Measurements from ENCODE around the gene MTERF2.

Gene MTERF2

DNA sequence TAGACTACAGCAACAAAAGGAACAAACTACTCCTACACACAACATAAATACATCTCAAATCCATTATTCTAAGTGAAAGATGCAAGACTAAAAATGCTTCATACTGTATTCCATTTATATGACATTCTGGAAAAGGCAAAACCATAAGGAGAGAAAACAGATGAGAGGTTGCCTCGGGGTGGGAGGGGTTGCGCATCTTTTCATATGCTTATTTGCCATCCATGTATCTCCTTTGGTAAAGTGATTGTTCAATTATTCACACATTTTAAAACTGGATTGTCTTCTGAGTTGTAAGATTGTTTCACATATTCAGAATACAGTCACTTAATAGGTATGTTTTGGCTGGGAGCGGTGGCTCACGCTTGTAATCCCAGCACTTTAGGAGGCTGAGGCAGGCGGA is 36.4 kb downstream of the MTERF2 start:
- DNase-seq, result no peak

DNA sequence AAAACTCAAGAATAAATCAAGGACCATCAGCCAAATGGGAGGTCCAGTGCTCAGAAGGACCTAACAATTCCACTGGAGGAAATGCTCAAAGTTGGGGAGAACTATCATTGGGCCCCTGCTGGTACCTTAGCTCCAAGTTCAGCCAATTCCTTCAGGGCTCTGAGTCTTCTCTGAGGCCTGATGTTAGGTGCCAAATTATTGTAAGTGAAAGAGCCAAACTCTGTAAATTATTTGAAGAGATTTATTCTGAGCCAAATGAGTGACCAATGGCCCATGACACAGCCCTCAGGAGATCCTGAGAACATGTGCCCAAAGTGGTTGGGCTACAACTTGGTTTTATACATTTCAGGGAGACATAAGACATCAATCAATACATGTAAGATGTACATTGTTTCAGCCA is 39.5 kb downstream of the MTERF2 start:
- no peak for DNase-seq

DNA sequence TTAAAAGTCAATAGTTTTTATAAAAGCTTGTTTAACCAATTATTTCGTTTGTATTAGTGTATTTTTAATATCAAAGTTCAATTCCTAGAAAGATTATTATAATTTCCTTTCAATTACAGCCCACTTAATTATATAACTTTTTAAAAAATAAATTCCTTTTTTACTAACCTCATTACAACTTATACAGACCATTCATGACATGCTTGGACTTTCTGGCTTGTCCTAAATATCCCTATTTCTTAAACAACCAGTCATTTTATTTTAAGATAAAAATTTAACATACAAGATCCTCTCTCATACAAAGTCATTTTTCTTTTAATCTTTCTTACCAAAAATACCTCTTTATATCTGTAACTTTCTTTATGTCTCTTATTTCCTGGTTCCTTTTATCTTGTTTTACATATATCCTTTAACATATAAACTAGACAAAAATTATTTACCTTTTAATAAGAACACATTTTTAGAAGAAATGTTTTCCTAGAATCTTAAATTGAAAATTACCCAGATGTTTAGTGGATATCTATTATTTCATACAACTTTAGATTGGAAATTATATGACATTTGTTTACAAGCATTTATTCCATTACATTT is 41.6 kb downstream of the MTERF2 start:
- DNase-seq, result no peak

DNA sequence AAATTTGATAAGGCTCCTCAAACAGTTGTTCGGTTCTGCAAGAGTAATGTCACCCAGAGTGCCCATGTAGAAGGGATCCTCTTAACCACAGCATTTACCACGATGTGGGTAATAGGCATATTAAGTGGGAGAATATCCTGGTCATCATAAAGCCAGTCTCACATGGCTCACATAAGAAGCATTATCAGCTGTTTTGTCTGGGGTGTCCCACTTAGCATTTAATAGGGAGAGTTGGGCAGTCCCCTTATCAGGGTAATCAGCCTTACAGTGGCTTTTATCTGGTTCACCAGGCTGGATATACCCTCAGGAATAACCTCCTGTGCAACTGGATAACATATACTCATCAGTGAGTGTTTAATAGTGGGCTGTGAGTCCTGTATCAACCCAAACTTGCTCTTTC is 44.2 kb downstream of the MTERF2 start:
- DNase-seq, result no peak

DNA sequence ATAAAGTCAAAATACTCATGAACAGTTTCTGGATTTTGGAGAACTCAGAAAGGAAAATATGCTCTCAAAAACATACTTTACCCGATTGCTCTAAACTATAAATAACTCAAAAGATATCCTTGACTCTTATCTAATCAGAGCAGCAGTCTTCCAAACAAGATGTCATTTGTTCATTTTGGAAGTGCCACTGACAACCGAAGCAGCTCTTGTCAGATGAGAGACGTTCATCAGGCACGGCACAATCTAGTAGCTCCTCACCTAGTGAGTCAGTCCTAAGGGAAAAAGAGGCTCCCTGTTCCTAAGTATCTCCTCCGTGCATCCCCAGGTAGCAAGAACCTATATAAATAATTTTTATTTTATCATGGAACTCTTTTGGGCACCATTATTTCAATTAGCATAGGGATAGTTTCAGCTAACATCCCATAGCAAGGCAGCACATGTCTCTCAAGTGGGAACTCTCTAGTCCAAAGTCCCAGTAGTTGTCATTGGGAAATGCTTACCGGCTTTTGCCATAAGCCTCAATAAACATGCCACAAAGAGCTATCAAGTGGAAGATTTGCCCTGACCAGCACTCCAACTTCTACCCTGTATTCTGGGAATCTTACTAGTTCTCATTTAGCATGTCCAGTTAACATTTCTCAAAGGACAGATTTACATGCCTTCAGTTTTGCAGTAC is 45.3 kb downstream of the MTERF2 start:
- no peak for DNase-seq

DNA sequence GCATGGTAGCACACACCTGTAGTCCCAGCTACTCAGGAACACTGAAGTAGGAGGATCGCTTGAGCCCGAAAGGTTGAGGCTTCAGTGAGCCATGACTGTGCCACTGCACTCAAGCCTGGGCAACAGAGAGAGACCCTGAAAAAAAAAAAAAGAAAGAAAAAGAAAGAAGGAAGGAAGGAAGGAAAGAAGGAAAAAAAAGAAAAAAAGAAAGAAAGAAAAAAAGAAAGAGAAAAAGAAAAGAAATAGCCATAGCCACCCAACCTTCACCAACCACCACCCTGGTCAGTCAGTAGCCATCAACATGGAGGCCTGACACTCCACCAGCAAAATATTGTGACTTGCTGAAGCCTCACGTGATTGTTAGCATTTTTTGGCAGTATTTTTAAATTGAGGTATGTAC is 52.7 kb downstream of the MTERF2 start:
- no peak for DNase-seq

All from NCI-H1930 (cell line).